NCI-H446 (cell line): Measurements from ENCODE around the gene VEPH1.

Source experiments
- DNase-seq, 2 experiments: peaks; one replicate each; lab custom pipeline; 2025; lab: John Stamatoyannopoulos, UW

Gene VEPH1

DNA sequence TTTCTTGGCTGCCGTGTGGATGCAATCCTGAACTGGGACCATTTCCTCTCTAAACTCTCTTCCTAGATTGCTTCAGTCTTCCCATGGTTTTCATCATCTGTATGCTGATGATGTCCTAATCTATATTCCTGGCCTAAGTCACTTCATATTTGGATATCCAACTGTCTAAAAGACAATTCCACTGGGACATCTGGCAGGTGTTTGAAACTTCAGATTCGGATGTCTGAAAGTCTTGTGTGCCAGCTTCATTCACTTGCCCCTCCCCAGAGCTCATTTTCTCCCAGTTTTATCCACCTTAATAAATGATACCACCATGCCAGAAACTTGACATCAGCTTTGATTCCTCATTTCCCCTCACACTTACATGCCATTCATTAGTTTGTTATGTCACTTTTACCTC, 201.5 kb downstream of the VEPH1 start:
- no peak for DNase-seq

DNA sequence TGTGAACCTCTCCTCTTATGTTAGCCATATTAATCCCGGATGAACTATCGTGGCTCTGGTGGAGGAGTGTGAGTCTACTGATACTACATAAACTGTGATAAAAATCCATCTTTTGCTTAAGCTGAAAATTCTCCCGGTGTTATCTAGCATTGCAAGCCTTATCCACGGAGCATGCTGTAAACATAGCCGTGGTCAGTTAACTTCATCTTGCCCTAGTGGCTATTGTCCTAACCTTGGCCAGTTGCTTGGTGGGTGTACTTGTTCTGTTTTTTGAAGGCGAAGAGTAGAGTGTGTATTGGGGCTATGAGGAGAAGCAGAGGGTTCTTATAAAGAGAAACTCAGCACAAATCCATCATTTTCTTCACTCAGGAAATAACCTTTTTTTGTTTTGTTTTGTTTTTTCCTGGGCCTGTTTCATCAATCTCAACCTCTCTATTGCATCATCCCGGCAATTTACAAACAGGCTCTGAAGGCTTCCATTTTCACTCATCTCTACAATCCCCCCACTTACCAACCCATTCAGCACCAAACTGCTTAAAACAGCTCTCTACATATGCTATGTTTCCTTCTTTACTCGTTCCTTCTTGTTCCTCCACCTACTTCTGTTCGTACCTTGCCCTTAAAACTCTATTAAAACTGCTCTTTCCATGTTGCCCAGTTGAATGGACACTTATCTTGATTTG, 202.1 kb downstream of the VEPH1 start:
- DNase-seq, result no peak

DNA sequence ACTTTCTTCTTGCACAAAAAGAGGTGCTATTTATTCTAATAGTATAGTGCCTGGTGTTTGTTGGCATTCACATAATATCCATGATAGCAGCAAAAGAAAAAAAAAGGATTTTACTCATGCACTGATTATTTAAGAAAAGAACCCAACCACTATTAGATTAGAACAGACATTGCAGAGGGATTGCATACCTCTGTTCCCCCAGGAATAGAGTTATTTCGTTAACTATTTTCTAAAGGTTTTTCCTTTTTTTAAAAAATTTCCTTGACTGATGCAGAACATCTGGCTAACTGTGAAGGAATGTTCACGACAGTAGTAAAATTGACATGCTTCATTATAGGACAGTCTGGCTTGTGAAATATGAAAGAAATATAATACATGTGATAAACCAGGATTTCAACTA, 203.1 kb downstream of the VEPH1 start:
- no peak for DNase-seq

DNA sequence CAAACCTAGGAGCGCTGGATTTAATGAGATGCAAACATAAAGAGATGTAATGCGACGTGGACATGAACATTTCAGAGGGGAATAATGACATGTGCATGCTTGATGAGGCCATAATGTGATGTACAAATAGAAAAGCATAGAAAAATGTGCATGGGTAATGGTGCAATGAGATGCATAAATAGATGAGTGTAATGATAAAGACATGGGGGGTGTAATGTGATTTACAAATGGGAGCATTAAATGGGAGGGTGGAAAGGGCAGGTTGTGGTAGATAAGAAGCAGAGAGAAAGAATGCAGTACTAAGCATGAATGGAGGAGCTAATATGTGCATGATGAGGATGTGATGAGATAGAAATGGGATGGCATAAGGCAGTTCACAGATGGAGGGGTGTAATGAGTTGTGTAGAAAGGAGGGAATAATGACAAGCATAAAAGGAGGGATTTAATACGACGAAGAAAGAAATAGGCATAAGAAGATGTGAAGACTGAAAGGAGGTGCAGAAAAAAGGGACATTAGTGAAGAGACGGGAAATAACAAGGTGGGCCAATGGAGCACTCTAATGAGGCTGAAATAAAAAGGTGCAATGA, 205.8 kb downstream of the VEPH1 start:
- no peak for DNase-seq

DNA sequence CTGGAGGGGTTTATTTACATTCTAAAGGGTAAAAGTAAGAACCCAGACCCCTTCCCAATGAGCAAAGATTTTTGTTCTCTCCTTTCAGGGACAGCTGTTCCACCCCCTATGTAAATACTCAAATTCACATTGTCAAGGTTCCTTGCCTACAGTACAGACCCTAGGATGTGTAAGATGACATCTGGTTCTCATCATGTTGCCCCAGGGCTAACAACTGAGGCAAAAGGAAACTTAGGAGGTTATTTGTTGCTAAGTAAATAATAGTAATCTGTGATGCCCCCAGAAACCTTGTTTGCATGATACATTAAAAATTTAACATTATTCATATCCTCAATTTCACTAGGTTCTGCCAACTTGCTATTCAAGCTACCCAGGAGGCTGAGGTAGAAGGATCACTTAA, 208.3 kb downstream of the VEPH1 start:
- DNase-seq, result no peak

DNA sequence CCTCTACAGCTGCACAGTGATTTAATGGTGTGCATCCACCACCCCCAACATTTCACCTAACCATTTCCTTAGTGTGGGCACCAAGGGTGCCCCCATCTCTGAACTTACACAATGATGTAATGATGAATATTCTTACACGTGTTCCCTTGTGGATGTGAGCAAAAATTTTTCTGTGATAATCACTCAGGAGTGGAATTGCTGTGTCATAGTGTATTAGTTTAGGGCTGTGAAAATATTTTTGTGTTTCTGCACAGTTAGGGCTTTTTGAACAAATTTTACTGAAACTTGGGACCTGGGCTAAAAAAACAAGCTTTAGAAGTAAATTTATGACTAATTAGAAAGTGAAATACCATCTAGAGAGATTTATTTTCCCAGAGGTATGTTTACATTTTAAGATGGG, 208.7 kb downstream of the VEPH1 start:
- no peak for DNase-seq

DNA sequence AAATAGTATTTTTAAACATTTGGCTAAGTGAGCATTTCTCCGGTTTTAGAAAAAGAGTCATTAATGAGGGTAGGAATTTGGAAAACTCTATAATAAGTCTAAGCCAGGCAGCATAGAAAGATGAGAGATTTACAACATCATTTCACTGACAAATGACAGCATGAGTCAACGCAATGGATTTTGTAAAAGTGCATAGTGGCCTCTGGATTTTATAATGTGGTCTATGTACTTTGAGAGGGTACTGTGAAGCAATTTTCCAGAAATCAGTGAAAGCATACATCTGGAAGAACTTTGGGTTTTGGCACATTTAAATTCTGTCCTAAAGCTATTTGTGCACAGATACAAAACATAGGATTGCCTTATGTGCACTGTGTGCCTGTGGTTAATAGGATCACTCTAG, 212.4 kb downstream of the VEPH1 start:
- DNase-seq, result peak in 1 of 2 experiments; percentile 35

DNA sequence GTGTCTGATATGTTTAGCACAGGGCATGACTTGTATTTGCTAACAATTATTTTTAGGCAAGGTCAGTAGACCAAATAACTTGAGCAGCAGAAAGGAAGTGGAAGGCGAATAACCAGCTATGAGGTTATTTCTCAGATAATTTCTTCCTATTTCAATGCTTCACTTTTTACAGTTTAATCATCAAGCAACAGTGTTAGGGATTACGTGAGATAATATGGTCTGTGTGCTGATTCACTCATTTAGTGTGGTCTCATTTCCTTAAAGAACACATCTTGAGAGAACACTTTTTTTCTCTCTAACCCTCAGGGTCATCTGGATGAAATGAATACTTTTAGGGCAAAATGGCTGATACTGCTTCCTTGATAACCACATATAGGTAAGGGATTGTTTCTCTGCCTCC, 217.2 kb downstream of the VEPH1 start:
- DNase-seq, result no peak

DNA sequence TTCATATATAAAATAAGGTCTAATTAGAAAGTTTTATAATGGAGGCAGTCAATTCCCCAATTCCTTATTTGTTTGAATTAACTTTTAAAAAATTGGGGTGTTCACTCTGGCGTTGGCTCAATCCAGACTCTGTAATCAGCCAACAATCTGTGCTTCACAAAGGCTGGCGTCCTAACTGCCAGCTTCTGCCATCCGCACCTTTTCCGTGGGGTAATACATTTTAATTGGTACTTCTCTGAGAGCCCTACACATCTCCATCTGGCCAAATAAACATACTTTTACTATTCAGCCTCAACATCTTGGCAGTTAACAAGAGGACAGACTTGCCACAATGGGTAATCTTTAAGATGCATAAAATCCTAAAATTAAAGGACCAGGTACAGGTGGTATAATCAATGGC, 218.1 kb downstream of the VEPH1 start:
- DNase-seq, result peak in 1 of 2 experiments; percentile 35

DNA sequence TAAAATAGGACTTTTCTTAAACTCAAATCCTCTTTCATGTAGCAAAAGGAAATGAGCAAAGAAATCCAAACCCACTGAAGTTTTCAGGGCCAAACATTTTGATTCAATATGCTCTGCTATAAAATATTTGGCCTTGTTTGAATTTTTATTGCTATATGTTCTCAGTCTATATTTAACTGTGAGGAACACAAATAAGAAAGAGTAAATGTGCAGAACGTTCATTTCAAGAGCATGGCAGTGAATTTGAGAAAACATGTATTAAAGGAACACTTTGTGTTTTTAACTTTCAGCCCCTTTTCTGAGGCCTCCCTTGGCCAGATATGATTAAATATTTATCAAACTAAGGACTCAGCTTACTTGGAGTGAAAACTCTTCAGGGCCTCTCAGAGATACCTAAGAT, 218.5 kb downstream of the VEPH1 start:
- no peak for DNase-seq

DNA sequence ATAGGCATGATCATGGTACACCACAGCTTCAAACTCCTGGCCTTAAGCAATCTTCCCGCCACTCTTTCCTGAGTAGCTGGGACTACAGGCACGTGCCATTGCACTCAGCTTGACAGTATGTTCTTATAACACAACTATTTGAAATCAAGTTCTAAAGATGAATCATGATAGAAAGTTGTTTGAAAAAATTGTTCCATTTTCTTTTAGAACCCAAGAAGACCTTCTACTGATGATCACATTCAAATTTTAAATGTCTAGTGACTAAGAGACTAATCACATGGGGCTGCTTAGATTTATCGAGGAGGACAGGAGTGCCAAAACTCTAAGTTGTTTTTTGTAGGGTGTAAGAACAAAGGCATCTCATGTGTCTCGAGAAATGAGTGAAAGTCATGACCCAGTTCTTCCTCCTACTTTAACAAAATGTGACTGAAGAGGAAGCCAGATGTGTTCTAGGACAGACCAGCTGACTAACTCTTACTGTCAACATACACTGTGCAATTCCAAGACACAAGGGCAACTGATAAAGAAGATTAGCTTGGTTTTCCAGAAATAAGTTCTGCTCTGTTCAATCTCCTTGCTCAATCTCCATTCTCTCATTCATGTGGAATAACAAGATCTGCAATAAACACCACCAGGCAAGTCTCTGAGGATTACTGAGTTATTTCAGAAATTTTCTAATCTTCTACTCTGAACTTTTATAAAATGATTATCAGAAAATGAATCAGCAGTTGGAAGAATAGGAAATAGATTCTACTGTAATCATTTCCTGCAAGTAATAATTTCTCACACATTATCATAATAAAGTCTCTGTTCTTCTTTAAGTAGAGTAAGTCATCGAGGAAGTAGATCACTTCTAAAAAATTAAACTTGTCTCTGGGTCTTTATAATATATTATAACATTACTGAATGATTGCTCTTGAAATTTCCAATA, 220.7 kb downstream of the VEPH1 start:
- DNase-seq, result no peak

DNA sequence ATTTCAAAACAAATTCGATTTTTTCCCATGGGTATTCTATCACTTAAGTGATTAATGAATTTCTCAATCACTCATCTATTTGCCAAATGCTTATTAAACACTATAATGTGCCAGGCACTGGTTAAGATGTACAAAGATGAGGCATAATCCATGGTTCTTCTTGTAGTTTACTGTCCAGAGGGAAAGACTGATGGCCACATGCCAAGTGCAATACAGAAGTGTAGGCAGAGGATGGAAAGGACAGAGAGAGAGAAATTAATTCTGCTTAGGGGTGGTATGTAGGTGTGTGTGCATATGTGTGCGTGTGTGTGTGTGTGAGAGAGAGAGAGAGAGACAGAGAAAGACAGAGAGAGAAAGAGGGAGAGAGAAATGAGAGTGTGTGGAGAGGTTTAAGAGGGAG, 222.4 kb downstream of the VEPH1 start:
- peak in 1 of 2 experiments; percentile 18 for DNase-seq

DNA sequence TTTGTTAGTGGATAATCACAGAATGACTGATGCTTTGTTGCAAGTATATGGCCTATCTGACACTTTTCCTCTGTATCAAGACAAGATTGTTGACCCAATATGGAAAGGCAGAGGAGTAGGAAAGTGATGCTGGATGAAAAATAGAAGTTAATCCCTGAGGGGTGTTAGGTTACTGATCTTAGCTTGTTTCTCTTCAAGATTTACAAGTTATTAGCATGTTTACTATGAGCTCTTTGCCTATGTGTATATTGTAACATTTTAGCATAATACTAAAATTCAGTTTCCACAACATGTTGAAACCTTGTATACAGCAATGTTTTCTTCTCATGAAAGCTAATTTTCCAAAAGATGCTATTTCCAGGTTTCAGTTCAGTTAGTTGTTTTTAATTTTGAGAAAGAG, 222.9 kb downstream of the VEPH1 start:
- no peak for DNase-seq

DNA sequence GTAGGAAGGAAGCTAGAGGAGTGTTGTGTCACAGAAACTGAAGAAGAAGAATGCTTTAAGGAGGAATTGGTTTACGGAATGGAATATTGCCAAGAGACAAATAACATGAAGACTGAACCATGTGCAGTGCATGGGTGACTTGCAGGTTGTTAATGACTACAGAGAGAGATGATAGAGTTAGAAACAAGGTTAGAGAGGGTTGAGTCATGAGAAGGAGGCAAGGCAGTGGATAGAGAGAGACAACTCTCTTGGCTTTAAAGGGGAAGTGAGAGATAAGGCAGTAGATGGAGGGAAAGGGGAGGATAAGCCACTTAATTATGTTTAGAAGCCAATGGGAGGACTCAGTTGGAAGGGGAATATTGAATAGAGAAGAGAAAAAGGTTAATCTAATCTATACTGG, 224.0 kb downstream of the VEPH1 start:
- no peak for DNase-seq

DNA sequence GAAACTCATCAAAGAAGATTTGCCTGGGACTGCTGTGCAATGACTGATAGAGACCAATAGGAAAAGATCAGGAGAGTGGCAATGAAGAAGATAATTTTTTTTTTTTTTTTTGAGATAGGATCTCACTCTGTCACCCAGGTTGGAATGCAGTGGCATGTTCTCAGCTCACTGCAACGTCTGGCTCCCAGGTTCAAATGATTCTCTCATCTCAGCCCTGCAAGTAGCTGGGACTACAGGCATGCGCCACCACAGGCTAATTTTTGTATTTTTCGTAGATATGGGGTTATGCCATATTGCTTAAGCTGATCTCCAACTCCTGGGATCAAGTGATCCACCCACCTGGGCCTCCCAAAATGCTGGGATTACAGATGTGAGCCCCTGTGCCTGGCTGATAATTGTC, 226.4 kb downstream of the VEPH1 start:
- no peak for DNase-seq

DNA sequence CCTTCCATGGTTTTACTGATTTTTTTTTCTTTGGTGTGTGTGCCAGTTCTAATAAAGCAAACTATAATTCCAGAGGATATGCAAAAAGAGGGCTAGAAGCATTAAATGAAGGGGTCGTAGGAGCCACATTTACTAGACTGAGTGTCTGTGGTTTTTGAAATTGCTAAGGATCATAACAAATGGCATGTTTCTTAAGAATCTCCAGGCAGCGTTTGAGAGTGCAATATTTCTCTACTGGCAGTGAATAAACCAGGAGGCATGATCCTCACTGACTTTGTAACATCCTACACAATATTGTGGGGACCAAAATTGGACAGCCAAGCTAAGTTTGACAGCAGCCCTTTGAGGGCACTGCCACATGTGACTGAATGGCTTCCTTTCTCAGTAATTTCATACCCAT, 227.4 kb downstream of the VEPH1 start:
- DNase-seq, result no peak

DNA sequence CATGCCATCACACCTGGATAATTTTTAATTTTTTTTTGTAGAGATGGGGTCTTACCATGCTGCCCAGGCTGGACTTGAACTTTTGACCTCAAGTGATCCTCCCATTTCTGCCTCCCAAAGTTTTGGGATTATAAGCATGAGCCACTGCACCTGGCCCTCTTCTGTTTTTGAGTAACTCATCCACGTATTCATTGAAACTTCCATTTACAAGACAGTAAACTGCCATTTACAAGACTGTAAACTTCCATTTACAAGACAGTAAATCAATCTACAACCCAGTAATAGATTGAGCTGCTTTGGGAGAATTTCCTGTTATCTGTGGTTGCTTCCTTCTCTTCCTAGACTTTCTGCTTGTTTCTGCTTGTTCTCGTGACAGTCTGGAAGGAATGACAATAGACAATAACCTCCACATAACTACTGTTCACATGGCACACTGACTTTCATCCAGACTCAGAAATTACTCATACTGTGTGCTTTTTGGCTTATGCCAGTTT, 228.5 kb downstream of the VEPH1 start:
- DNase-seq, result no peak

DNA sequence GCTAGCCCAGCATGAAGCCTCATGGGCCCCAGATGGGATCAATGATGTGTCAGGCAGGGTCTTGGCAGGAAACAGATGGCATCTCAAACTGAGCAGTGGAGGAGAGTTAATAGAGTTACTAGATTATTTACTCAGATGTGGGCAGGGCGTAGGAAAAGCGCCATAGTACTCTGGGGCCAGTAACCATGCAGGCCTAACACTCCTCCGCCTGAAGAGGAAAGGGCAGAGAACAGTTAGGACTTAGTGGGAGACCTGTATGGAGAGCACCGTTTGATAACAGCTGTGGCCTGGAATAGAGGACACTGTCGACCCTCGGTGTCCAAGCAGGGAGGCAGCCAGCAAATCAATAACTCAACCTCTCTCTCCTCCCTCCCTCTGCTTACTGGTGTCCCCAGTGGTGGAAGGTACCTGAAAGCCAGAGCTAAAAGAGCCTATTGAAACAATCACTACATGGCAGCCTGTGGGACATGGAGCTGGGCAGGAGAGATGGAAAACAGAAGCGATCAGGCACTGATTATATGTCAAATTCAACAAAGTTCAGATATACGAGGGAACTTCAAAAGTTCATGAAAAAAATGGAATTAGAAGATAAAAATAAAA, 231.8 kb downstream of the VEPH1 start:
- peak in 1 of 2 experiments; percentile 42 for DNase-seq

DNA sequence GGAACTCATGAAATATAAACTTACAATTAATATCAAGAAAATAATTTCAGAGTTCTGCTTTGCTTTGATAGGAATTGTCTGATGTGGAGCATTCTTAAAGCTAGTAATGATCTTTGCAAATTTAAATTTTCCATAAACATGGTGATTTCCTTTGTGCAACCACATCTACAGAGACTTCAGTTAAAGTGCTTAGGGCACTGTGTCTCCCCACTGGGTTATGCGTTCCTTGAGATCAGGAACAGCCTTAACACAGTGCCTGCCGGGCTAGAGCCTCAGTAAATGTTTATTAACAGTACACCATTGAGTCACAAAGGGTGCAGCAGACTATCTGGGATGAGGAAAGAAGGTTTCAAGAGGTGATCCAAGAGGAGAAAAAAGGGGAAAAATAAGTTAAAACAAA, 235.2 kb downstream of the VEPH1 start:
- DNase-seq, result no peak

DNA sequence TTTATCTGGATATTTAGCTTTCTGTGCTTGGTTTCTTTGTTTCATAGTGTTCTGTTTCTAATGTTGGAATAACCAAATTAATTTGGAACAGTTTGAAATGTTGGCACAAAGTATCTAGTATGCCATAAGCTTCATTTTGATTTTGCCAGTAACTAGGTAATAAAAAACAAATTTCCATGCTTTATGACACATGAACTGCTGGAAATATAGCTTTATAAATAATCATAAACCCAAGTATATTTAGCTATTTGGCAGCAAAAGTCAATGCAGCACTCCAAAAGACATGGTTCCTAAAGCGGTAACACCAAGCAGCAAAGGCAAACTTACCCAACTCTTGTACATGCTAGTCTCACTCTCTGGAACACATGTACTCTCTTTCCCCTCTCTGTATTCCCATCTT, 237.3 kb downstream of the VEPH1 start:
- no peak for DNase-seq

DNA sequence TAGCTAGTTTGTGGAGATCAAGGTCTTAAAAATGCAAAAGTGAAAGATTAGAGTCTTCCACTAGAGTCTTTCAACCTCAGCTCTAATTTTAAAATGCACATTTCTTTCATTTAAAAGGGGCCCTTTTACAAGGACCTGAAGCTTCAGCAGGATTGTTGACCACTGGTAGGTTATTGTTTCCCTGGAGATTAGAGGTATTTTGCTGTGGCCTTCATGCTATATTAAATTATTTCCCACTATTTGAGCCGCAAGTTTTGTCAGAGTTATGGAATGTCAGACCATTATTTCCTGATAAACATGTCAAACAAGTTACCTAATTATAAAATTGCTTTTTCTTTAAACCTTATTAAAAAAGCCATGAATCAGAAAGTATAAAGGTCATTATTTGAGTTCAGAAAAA, 240.2 kb downstream of the VEPH1 start:
- no peak for DNase-seq

DNA sequence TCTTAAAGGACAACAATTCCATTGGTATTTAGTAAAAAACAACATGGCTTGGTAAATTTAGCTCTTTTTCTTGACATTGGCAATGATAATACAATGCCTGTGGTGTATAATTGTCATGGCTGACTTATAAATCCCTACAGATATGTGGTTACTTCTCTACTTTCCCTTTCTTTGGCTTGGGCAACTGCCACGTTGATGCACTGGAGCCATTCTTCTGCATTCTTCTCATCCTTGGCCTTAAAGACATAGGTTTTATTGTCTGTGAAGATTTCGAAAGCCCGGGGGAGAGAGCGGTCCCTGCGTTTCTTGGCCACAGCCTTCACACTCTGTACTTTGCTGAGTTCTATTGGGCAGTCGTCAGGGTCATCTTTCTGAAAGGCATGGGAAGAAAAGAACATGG, 242.2 kb downstream of the VEPH1 start:
- DNase-seq, result no peak

DNA sequence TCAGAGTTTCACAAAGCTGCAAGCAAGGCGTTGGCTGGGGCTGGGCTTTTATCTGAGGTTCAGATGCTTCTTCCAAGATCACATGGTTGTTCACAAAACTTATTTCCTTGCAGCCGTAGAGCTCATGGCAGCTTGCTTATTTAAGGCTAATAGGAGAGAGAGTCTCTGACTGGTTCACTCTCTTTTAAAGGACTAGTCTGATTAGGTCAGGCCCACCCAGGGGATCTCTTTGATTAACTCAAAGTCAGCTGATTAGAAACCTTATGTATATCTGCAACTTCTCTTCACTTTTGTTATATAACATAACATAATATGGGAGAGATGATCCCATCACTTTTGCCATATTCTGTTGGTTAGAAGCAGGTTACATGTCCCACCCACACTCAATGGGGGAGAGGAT, 243.4 kb downstream of the VEPH1 start:
- DNase-seq, result no peak
